ENCODE measurements around the gene EIF2B2. TPM values are rescaled to one million over a fixed set of nuclear protein-coding genes. Genes with fewer than 3 reads are reported as not detected.

Gene EIF2B2
- 35.8 TPM for polyA plus RNA-seq (2013, experiment 1 of 2)
- polyA plus RNA-seq (2013, experiment 2 of 2): 30.3 TPM

DNA sequence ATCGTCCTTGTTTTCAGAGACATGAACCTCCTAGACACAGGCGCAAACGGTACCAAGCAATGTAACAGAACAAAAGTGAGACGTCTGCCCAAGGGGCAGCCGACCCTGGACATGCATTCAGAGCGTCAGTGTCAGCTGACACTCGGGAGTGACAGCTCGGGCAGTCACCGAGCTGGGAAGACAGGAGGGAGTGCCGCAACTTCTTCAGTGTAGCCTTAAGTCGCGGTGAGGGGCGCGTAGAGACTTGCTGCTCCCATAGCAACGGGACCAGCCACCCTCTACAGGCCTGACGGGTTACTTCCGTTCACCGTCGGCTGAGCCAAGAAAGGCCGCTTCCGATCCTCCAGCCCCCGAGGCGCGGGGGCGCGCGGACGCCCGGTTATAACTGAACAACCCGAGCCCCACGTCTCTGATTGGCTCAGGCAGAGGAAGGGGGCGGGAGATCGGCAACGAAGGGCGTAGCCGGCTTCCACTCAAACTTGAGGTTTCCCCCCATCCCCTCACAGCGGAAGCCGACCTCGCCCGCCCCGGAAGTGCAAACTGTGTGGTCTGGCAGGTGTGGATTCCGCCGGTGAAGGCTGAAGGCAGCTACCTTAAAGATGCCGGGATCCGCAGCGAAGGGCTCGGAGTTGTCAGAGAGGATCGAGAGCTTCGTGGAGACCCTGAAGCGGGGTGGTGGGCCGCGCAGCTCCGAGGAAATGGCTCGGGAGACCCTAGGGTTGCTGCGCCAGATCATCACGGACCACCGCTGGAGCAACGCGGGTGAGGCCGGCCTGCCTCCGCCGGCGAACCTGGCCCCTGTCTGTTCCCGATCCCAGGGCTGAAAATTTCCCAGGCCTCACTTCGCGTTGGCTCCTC is at the start of gene EIF2B2:
Gene EIF2B2 (plus strand): TSS at position 530 of the 858 bp plus-strand sequence. CDS start 70 bp downstream, at position 600.
- Histone ChIP-seq H3K9ac (ENCODE audit: low read length) (peak within 1 kb of the TSS; percentile 94), H3K79me1 (replicated peaks; ENCODE audit: low read length, poor library complexity, severe bottlenecking) (peaks cover 17% of the 10 kb centered on the region), H3K27ac (ENCODE audit: low read length, poor library complexity, severe bottlenecking) (peak within 1 kb of the TSS; percentile 34), H2BK15ac (ENCODE audit: low read depth, poor library complexity, severe bottlenecking) (no peak within 1 kb of the TSS), H3K4ac (ENCODE audit: low read depth in 1 of 2, low read length in 2 of 2) (peak within 1 kb of the TSS; percentile 69 to 90), H4K8ac (ENCODE audit: low read length) (peak within 1 kb of the TSS; percentile 88), H3K4me3 (ENCODE audit: insufficient read depth in 1 of 2, low read depth in 1 of 2, low read length in 2 of 2) (peak within 1 kb of the TSS; percentile 84 to 94), H3K14ac (ENCODE audit: low read length in 2 of 2) (peak within 1 kb of the TSS in 1 of 2 experiments; percentile 78), H4K91ac (ENCODE audit: low read length) (peak within 1 kb of the TSS; percentile 47), H2AFZ (ENCODE audit: low read depth, low read length) (peak within 1 kb of the TSS; percentile 90), H3K4me1 (ENCODE audit: control insufficient read depth, insufficient read depth, low read depth, low read length) (peaks cover 4% of the 10 kb centered on the region), H3K9me3 (ENCODE audit: control insufficient read depth, low read length) (no peaks in the 10 kb centered on the region), H2BK5ac (ENCODE audit: low read depth, low read length, poor library complexity, severe bottlenecking) (no peak within 1 kb of the TSS), H2AK5ac (ENCODE audit: low read length, severe bottlenecking) (peak within 1 kb of the TSS; percentile 27), H3K23ac (ENCODE audit: low read length in 2 of 2) (peak within 1 kb of the TSS in 1 of 2 experiments; percentile 46), H3K18ac (ENCODE audit: low read depth in 1 of 2, low read length in 2 of 2) (peak within 1 kb of the TSS; percentile 70 to 84), H2BK120ac (ENCODE audit: low read depth, low read length) (peak within 1 kb of the TSS; percentile 27), H3K4me2 (ENCODE audit: low read length, poor library complexity, severe bottlenecking) (peak within 1 kb of the TSS; percentile 63), H2BK12ac (ENCODE audit: low read length in 2 of 2) (peak within 1 kb of the TSS in 1 of 2 experiments; percentile 47), H3K27me3 (ENCODE audit: control insufficient read depth in 1 of 2, insufficient read depth in 1 of 2, low read length in 2 of 2) (no peaks in the 10 kb centered on the region), H3K36me3 (ENCODE audit: control insufficient read depth in 1 of 2, insufficient read depth in 2 of 2, low read depth in 1 of 2, low read length in 2 of 2) (peaks cover 5 to 27% of the 10 kb centered on the region in 2 experiments)
- WGBS: 1% methylated on average over 55 of the region's 66 CpGs
- DNase-seq: peak; percentile 98

DNA sequence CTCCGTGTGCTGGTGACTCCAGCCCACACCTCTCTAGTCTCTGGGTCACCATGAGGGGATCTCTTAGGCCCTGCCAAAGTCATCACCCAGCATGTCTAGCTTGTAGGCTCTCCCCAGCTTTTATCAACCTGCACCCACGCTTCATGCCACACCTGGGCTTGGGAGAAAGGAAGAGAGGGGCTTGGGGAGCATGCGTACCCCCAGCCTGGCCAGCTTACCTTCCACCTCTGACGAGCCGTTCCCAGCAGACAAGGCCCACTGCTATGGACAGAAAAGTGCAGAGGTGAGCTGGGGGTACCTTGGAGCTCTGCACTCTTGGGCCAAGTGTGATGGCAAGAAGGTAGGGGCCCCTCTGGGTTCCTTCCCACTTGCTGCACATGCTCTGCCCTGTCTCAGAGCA is 49.0 kb upstream of the EIF2B2 start:
- no peak overlapping the region for H2AK5ac ChIP-seq (ENCODE audit: low read length, severe bottlenecking)
- H3K79me1 ChIP-seq (replicated peaks; ENCODE audit: low read length, poor library complexity, severe bottlenecking): peaks cover 7% of the 10 kb centered on the region
- no peak overlapping the region for H3K14ac ChIP-seq (ENCODE audit: low read length in 2 of 2)
- peaks cover 4 to 17% of the 10 kb centered on the region in 2 experiments for H3K36me3 ChIP-seq (ENCODE audit: control insufficient read depth in 1 of 2, insufficient read depth in 2 of 2, low read depth in 1 of 2, low read length in 2 of 2)
- no peak for DNase-seq
- H2BK5ac ChIP-seq (ENCODE audit: low read depth, low read length, poor library complexity, severe bottlenecking): no peak overlapping the region
- H3K9ac ChIP-seq (ENCODE audit: low read length): peak overlapping the region; percentile 75
- H4K91ac ChIP-seq (ENCODE audit: low read length): no peak overlapping the region
- H3K4me2 ChIP-seq (ENCODE audit: low read length, poor library complexity, severe bottlenecking): no peak overlapping the region
- peak overlapping the region in 1 of 2 experiments; percentile 28 for H3K18ac ChIP-seq (ENCODE audit: low read depth in 1 of 2, low read length in 2 of 2)
- no peaks in the 10 kb centered on the region for H3K9me3 ChIP-seq (ENCODE audit: control insufficient read depth, low read length)
- H2AFZ ChIP-seq (ENCODE audit: low read depth, low read length): no peak overlapping the region
- no peak overlapping the region for H2BK12ac ChIP-seq (ENCODE audit: low read length in 2 of 2)
- peak overlapping the region in 1 of 2 experiments; percentile 81 for H3K4me3 ChIP-seq (ENCODE audit: insufficient read depth in 1 of 2, low read depth in 1 of 2, low read length in 2 of 2)
- WGBS: 88% methylated on average over 4 of the region's 5 CpGs
- no peaks in the 10 kb centered on the region for H3K27me3 ChIP-seq (ENCODE audit: control insufficient read depth in 1 of 2, insufficient read depth in 1 of 2, low read length in 2 of 2)
- H3K23ac ChIP-seq (ENCODE audit: low read length in 2 of 2): no peak overlapping the region
- peaks cover 51% of the 10 kb centered on the region for H3K4me1 ChIP-seq (ENCODE audit: control insufficient read depth, insufficient read depth, low read depth, low read length)
- H3K27ac ChIP-seq (ENCODE audit: low read length, poor library complexity, severe bottlenecking): no peak overlapping the region
- peak overlapping the region; percentile 32 for H4K8ac ChIP-seq (ENCODE audit: low read length)
- no peak overlapping the region for H2BK15ac ChIP-seq (ENCODE audit: low read depth, poor library complexity, severe bottlenecking)
- H2BK120ac ChIP-seq (ENCODE audit: low read depth, low read length): no peak overlapping the region
- H3K4ac ChIP-seq (ENCODE audit: low read depth in 1 of 2, low read length in 2 of 2): peak overlapping the region in 1 of 2 experiments; percentile 70

DNA sequence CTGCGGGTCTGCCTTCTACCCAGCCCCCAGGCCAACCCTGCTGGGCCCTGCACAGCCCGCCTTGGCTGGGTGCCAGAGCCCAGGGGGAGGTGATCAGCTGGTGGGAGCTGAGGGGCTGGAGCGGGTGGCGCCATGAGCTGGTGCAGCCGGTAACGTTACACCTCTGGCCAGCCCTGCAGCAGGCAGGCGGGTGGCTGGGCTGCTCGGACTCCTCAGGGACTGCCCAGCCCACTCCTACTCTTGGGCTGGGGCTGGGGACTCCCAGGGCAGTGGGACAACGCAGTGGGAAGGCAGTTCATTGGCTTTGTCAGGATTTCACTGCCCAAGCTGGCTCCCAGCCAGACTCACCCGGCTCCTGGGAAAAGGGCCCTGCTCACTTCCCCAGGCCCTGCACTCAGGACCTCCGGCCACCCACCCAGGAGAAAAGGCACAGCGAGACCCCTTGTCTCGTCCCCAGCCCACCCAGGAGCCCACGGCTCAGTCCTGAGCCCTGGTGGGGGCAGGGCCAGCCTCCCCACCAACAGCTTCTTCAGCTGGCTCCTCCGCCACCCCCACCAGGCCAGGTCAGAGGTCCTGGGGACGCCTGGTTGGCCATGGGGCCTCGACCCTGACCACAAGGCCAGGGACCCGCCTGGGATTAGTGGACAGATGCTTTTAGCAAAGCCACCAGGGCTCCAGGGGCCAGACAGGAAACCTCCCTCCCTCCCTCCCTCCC is 48.3 kb upstream of the EIF2B2 start:
- WGBS: 25% methylated on average over 18 of the region's 18 CpGs
- Histone ChIP-seq H3K4me2 (ENCODE audit: low read length, poor library complexity, severe bottlenecking) (peak overlapping the region; percentile 52), H3K4me3 (ENCODE audit: insufficient read depth in 1 of 2, low read depth in 1 of 2, low read length in 2 of 2) (peak overlapping the region; percentile 31 to 81), H3K4ac (ENCODE audit: low read depth in 1 of 2, low read length in 2 of 2) (peak overlapping the region in 1 of 2 experiments; percentile 54), H3K9ac (ENCODE audit: low read length) (peak overlapping the region; percentile 75), H3K14ac (ENCODE audit: low read length in 2 of 2) (peak overlapping the region in 1 of 2 experiments; percentile 66), H2BK12ac (ENCODE audit: low read length in 2 of 2) (peak overlapping the region; percentile 37 to 55), H2BK5ac (ENCODE audit: low read depth, low read length, poor library complexity, severe bottlenecking) (no peak overlapping the region), H3K27me3 (ENCODE audit: control insufficient read depth in 1 of 2, insufficient read depth in 1 of 2, low read length in 2 of 2) (no peaks in the 10 kb centered on the region), H4K91ac (ENCODE audit: low read length) (peak overlapping the region; percentile 43), H2BK15ac (ENCODE audit: low read depth, poor library complexity, severe bottlenecking) (no peak overlapping the region), H3K4me1 (ENCODE audit: control insufficient read depth, insufficient read depth, low read depth, low read length) (peaks cover 51% of the 10 kb centered on the region), H3K27ac (ENCODE audit: low read length, poor library complexity, severe bottlenecking) (no peak overlapping the region), H2AK5ac (ENCODE audit: low read length, severe bottlenecking) (no peak overlapping the region), H3K18ac (ENCODE audit: low read depth in 1 of 2, low read length in 2 of 2) (peak overlapping the region; percentile 46 to 81), H3K9me3 (ENCODE audit: control insufficient read depth, low read length) (no peaks in the 10 kb centered on the region), H3K79me1 (replicated peaks; ENCODE audit: low read length, poor library complexity, severe bottlenecking) (peaks cover 7% of the 10 kb centered on the region), H2AFZ (ENCODE audit: low read depth, low read length) (no peak overlapping the region), H3K23ac (ENCODE audit: low read length in 2 of 2) (peak overlapping the region in 1 of 2 experiments; percentile 9), H4K8ac (ENCODE audit: low read length) (peak overlapping the region; percentile 70), H2BK120ac (ENCODE audit: low read depth, low read length) (peak overlapping the region; percentile 51), H3K36me3 (ENCODE audit: control insufficient read depth in 1 of 2, insufficient read depth in 2 of 2, low read depth in 1 of 2, low read length in 2 of 2) (peaks cover 0 to 12% of the 10 kb centered on the region in 2 experiments)
- peak; percentile 52 for DNase-seq

DNA sequence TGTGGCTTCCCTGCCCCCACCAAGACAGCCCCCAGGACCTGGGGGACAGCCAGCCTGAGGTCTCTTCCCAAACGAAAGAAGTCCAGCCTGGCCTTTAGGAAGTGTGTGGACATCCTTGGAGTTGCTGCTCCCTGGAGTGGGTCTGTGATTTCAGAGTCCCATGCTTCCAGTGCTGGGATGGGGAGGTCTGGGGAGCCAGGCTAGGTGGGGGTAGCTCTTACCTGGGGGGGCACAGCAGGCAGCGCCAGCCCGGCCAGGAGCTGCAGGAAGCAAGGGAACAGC is 47.8 kb upstream of the EIF2B2 start:
- H3K27ac ChIP-seq (ENCODE audit: low read length, poor library complexity, severe bottlenecking): no peak overlapping the region
- WGBS: 6% methylated on average over 3 of the region's 3 CpGs
- DNase-seq: no peak

More for the DNA sequence above, 47.8 kb upstream of the EIF2B2 start:
- Histone ChIP-seq H3K14ac (ENCODE audit: low read length in 2 of 2) (no peak overlapping the region), H3K4ac (ENCODE audit: low read depth in 1 of 2, low read length in 2 of 2) (peak overlapping the region; percentile 32 to 35), H4K8ac (ENCODE audit: low read length) (peak overlapping the region; percentile 62), H2BK120ac (ENCODE audit: low read depth, low read length) (peak overlapping the region; percentile 66), H3K36me3 (ENCODE audit: control insufficient read depth in 1 of 2, insufficient read depth in 2 of 2, low read depth in 1 of 2, low read length in 2 of 2) (peaks cover 0 to 9% of the 10 kb centered on the region in 2 experiments), H3K9me3 (ENCODE audit: control insufficient read depth, low read length) (no peaks in the 10 kb centered on the region), H3K9ac (ENCODE audit: low read length) (peak overlapping the region; percentile 75), H2AFZ (ENCODE audit: low read depth, low read length) (peak overlapping the region; percentile 30), H2AK5ac (ENCODE audit: low read length, severe bottlenecking) (no peak overlapping the region), H2BK5ac (ENCODE audit: low read depth, low read length, poor library complexity, severe bottlenecking) (no peak overlapping the region), H3K27me3 (ENCODE audit: control insufficient read depth in 1 of 2, insufficient read depth in 1 of 2, low read length in 2 of 2) (no peaks in the 10 kb centered on the region), H3K4me1 (ENCODE audit: control insufficient read depth, insufficient read depth, low read depth, low read length) (peaks cover 50% of the 10 kb centered on the region), H3K79me1 (replicated peaks; ENCODE audit: low read length, poor library complexity, severe bottlenecking) (peaks cover 7% of the 10 kb centered on the region), H4K91ac (ENCODE audit: low read length) (no peak overlapping the region), H2BK12ac (ENCODE audit: low read length in 2 of 2) (peak overlapping the region in 1 of 2 experiments; percentile 65), H3K4me3 (ENCODE audit: insufficient read depth in 1 of 2, low read depth in 1 of 2, low read length in 2 of 2) (peak overlapping the region; percentile 56 to 81), H3K4me2 (ENCODE audit: low read length, poor library complexity, severe bottlenecking) (peak overlapping the region; percentile 52), H3K18ac (ENCODE audit: low read depth in 1 of 2, low read length in 2 of 2) (peak overlapping the region; percentile 31 to 76), H3K23ac (ENCODE audit: low read length in 2 of 2) (peak overlapping the region in 1 of 2 experiments; percentile 23), H2BK15ac (ENCODE audit: low read depth, poor library complexity, severe bottlenecking) (peak overlapping the region; percentile 73)
